WTC11 (cell line): ENCODE data around the gene CEBPG. TPM values are rescaled to one million over a fixed set of nuclear protein-coding genes. Genes with fewer than 3 reads are reported as not detected.

ENCODE experiments used
- ATAC-seq: fragments of 200-7000 bp; cut with Tn5 transposase; 2 replicates; pipeline ENCODE4 v1.10.0; 2021; ENCODE audit warnings: mild to moderate bottlenecking, moderate library complexity
- CTCF ChIA-PET: fragments of 300-600 bp; sonication (Branson Sonifier 250); formaldehyde crosslinking; loops from one replicate; lab custom pipeline; 2021; ENCODE audit warnings: antibody characterized with exemption; lab: Charles Lee
- POLR2A ChIA-PET: fragments of 350-600 bp; sonication (Branson Sonifier 250); formaldehyde crosslinking; loops from one replicate; lab custom pipeline; 2021; ENCODE audit warnings: antibody characterized with exemption; lab: Charles Lee
- DNase-seq: peaks from one replicate; pipeline ENCODE4 v3.0.0; 2021; ENCODE audit warnings: low spot score
- H3K27ac Mint-ChIP-seq: 2 replicates; pipeline ENCODE4 v1.8.0; 2021; ENCODE audit warnings: mixed read lengths
- H3K27me3 Mint-ChIP-seq: 2 replicates; pipeline ENCODE4 v1.8.0; 2021; ENCODE audit warnings: low read depth, mild to moderate bottlenecking, moderate library complexity, mixed read lengths
- H3K36me3 Mint-ChIP-seq: 2 replicates; pipeline ENCODE4 v1.8.0; 2021; ENCODE audit warnings: mixed read lengths
- H3K4me1 Mint-ChIP-seq: 2 replicates; pipeline ENCODE4 v1.8.0; 2022; ENCODE audit warnings: mixed read lengths
- H3K4me3 Mint-ChIP-seq: 2 replicates; pipeline ENCODE4 v1.8.0; 2021; ENCODE audit warnings: mild to moderate bottlenecking, moderate library complexity, mixed read lengths
- H3K9me3 Mint-ChIP-seq: 2 replicates; pipeline ENCODE4 v1.8.0; 2021; ENCODE audit warnings: mixed read lengths
- E2F1 ChIP-seq: sonication (generic); formaldehyde crosslinking; IDR thresholded peaks from 2 replicates; pipeline ENCODE4 v1.8.0; 2022; ENCODE audit warnings: mild to moderate bottlenecking, missing genetic modification reagents
- ESRRA ChIP-seq: sonication (generic); formaldehyde crosslinking; IDR thresholded peaks from 2 replicates; pipeline ENCODE4 v1.8.1; 2022; ENCODE audit warnings: mild to moderate bottlenecking, missing genetic modification reagents, borderline replicate concordance
- GRHL2 ChIP-seq: fragments of 250-450 bp; sonication (Bioruptor Pico); IDR thresholded peaks from 2 replicates; pipeline ENCODE4 v1.8.0; 2022; ENCODE audit warnings: mild to moderate bottlenecking, moderate library complexity; ENCODE audit not compliant: insufficient replicate concordance, severe bottlenecking
- IRF1 ChIP-seq: sonication (generic); formaldehyde crosslinking; IDR thresholded peaks from 2 replicates; pipeline ENCODE4 v1.8.0; 2023; ENCODE audit warnings: missing genetic modification reagents
- NR2C2 ChIP-seq: sonication (generic); formaldehyde crosslinking; IDR thresholded peaks from 2 replicates; pipeline ENCODE4 v1.8.0; 2022; ENCODE audit warnings: mild to moderate bottlenecking, missing genetic modification reagents
- PRDM15 ChIP-seq: sonication (generic); formaldehyde crosslinking; IDR thresholded peaks from 2 replicates; pipeline ENCODE4 v1.8.0; 2022; ENCODE audit warnings: missing genetic modification reagents
- RORB ChIP-seq: fragments of 250-450 bp; sonication (Bioruptor Pico); IDR thresholded peaks from 2 replicates; pipeline ENCODE4 v1.9.0; 2021; ENCODE audit warnings: mild to moderate bottlenecking
- TCF7 ChIP-seq: sonication (generic); formaldehyde crosslinking; IDR thresholded peaks from 2 replicates; pipeline ENCODE4 v1.8.0; 2022; ENCODE audit warnings: mild to moderate bottlenecking, low read depth, missing genetic modification reagents, moderate library complexity
- TEAD4 ChIP-seq: sonication (generic); formaldehyde crosslinking; IDR thresholded peaks from 2 replicates; pipeline ENCODE4 v1.8.0; 2022; ENCODE audit warnings: mild to moderate bottlenecking, missing genetic modification reagents
- ZNF121 ChIP-seq: sonication (generic); formaldehyde crosslinking; IDR thresholded peaks from 2 replicates; pipeline ENCODE4 v1.8.0; 2023; ENCODE audit warnings: missing genetic modification reagents
- ZNF281 ChIP-seq: sonication (generic); formaldehyde crosslinking; IDR thresholded peaks from 2 replicates; pipeline ENCODE4 v1.8.0; 2023; ENCODE audit warnings: mild to moderate bottlenecking, missing genetic modification reagents
- total RNA-seq: library from RNA; stranded (reverse); gene quantifications from 3 replicates; pipeline ENCODE4 v1.2.3, GENCODE V29; 2021

Gene CEBPG
- total RNA-seq, 1 experiment from 2014 or later = 33.1 TPM

- Mint-ChIP-seq H3K27me3 (peaks cover 7% of the 10 kb centered on the region), H3K4me3 (no peak overlapping the region), H3K27ac (peak overlapping the region; percentile 78), H3K4me1 (peaks cover 67% of the 10 kb centered on the region), H3K9me3 (no peaks in the 10 kb centered on the region), H3K36me3 (peaks cover 13% of the 10 kb centered on the region; the same call in 1 of the 2 replicates)
- DNase-seq = no peak
- TF ChIP-seq NR2C2 (CRISPR knock-in tag) (no peak), ESRRA (CRISPR knock-in tag) (no peak), GRHL2 (CRISPR knock-in tag) (no peak), TEAD4 (CRISPR knock-in tag) (no peak), TCF7 (CRISPR knock-in tag) (no peak), ZNF121 (CRISPR knock-in tag) (no peak), RORB (CRISPR knock-in tag) (no peak), PRDM15 (CRISPR knock-in tag) (no peak), IRF1 (no peak)
- ChIA-PET CTCF (interaction anchor here (0.9 to 2.5 kb wide), 16 partner anchors 14 to 400 kb away, joined by 3 to 15 read pairs (median 4); partner anchors contain the start of gene CEBPA), POLR2A (interaction anchor here (1.8 to 1.9 kb wide), 2 partner anchors 19 to 74 kb away, joined by 6 to 7 read pairs; partner anchors contain the start of gene CEBPA)
- no peak for ATAC-seq
These were observed 4.3 kb downstream of the CEBPG start for GRCh38 chr19:33377586-33378475.

- ChIA-PET POLR2A (no interaction called here), CTCF (interaction anchor here (0.7 to 2.4 kb wide), 7 partner anchors 28 to 195 kb away, joined by 3 to 9 read pairs (median 5); no protein-coding TSS in a partner anchor)
- ATAC-seq = no peak
- Mint-ChIP-seq H3K36me3 (peaks cover 13% of the 10 kb centered on the region; the same call in 1 of the 2 replicates), H3K27me3 (peaks cover 5% of the 10 kb centered on the region), H3K4me3 (no peak overlapping the region), H3K27ac (peak overlapping the region; percentile 78), H3K4me1 (peaks cover 66% of the 10 kb centered on the region), H3K9me3 (no peaks in the 10 kb centered on the region)
- DNase-seq = no peak
- TF ChIP-seq E2F1 (CRISPR knock-in tag) = no peak
- TF ChIP-seq ZNF281 (CRISPR knock-in tag) = no peak
These were observed 5.8 kb downstream of the CEBPG start for GRCh38 chr19:33379151-33379829.
